ENCODE results near the gene CHKB. TPM values are rescaled to one million over a fixed set of nuclear protein-coding genes. Genes with fewer than 3 reads are reported as not detected.

Gene CHKB
- total and polyA plus RNA-seq, 2 of the 8 experiments (the other 6 are each of a cell fraction or from before 2014, with no cell fraction given) = 27.9 to 42.2 TPM

- TF ChIP-seq CHD7 (IDR thresholded peaks at IDR 0.05; ENCODE audit: insufficient replicate concordance, low read length) (no peak), CHD2 (IDR thresholded peaks at IDR 0.05; ENCODE audit: low read length) (no peak), CREB1 (IDR thresholded peaks at IDR 0.05) (no peak), SP2 (IDR thresholded peaks at IDR 0.05; ENCODE audit: low read length) (no peak), ASH2L (IDR thresholded peaks at IDR 0.05; ENCODE audit: low read length) (no peak), SUZ12 (IDR thresholded peaks at IDR 0.05; ENCODE audit: low read length) (no peak), JUND (IDR thresholded peaks at IDR 0.05; ENCODE audit: low read length) (no peak), USF2 (IDR thresholded peaks at IDR 0.05; ENCODE audit: low read length) (no peak)
Observed at GRCh38 chr22:50610581-50610980, 27.9 kb upstream of the CHKB start (continued).
